A549 (cell line): ENCODE measurements around the gene COQ6. TPM values are rescaled to one million over a fixed set of nuclear protein-coding genes. Genes with fewer than 3 reads are reported as not detected.

Experiments used
- ATAC-seq, 2 experiments: fragments of 200-7000 bp in 1 of 2; fragments of >200 bp in 1 of 2; cut with Nextera tagmentation in 1 of 2; cut with Tn5 transposase in 1 of 2; 3 replicates each; pipeline versions ENCODE4 v1.8.0 to v1.9.1; 2018 to 2020; ENCODE audit warnings: mild to moderate bottlenecking in 1 of 2, moderate library complexity in 1 of 2
- CTCF ChIA-PET: fragments of 300-600 bp; sonication (Branson Sonifier 250); formaldehyde crosslinking; extraction: SDS; loops from one replicate; lab custom pipeline; 2021; ENCODE audit warnings: antibody characterized with exemption, inconsistent platforms; lab: Yijun Ruan, JAX
- POLR2A ChIA-PET: fragments of 350-600 bp; formaldehyde crosslinking; extraction: SDS; loops from one replicate; lab custom pipeline; 2021; ENCODE audit warnings: antibody characterized with exemption, inconsistent platforms; lab: Yijun Ruan, JAX
- DNase-seq, 2 experiments: peaks; one replicate each; pipeline versions ENCODE4 v3.0.0 to v3.0.0-alpha.2; 2011 to 2016; ENCODE audit warnings: low read depth in 1 of 2, low spot score in 1 of 2
- FAIRE-seq: peaks from 2 replicates; lab custom pipeline; 2011; peaks lifted over from hg19 to GRCh38; lab: Jason Lieb, UNC
- H3K27ac ChIP-seq, 2 experiments: fragments of >200 bp; sonication (Bioruptor Twin); formaldehyde crosslinking; 3 replicates each; pipeline ENCODE4 v1.5.1; 2016 to 2017
- H3K4me1 ChIP-seq: fragments of >200 bp; sonication (Bioruptor Twin); formaldehyde crosslinking; 3 replicates; pipeline ENCODE4 v1.6.1; 2016
- H3K4me2 ChIP-seq: fragments of >200 bp; sonication (Bioruptor Twin); formaldehyde crosslinking; 3 replicates; pipeline ENCODE4 v1.6.1; 2016
- H3K4me3 ChIP-seq: fragments of >200 bp; sonication (Bioruptor Twin); formaldehyde crosslinking; 3 replicates; pipeline ENCODE4 v1.5.1; 2016
- H3K9me3 ChIP-seq: fragments of >200 bp; sonication (Bioruptor Twin); formaldehyde crosslinking; 3 replicates; pipeline ENCODE4 v1.6.1; 2016
- CHD2 ChIP-seq: fragments of 150-350 bp; IDR thresholded peaks from 2 replicates; pipeline ENCODE4 v1.6.1; 2014; ENCODE audit warnings: low read length; ENCODE audit not compliant: partially characterized antibody
- ESRRA ChIP-seq: fragments of 150-350 bp; IDR thresholded peaks from 2 replicates; pipeline ENCODE4 v1.6.1; 2014; ENCODE audit warnings: mild to moderate bottlenecking, low read length, borderline replicate concordance
- FOXS1 ChIP-seq: fragments of 250-450 bp; sonication (Bioruptor Pico); IDR thresholded peaks from 2 replicates; pipeline ENCODE4 v1.5.0; 2020; ENCODE audit warnings: mild to moderate bottlenecking, moderate library complexity
- HDAC2 ChIP-seq: fragments of 200-600 bp; sonication (generic); IDR thresholded peaks from 2 replicates; pipeline ENCODE4 v1.6.1; 2016
- HOXB5 ChIP-seq: fragments of 250-450 bp; sonication (Bioruptor Pico); IDR thresholded peaks from 2 replicates; pipeline ENCODE4 v1.5.0; 2020; ENCODE audit warnings: mild to moderate bottlenecking, moderate library complexity
- MAFK ChIP-seq: fragments of 450-650 bp; IDR thresholded peaks from 2 replicates; pipeline ENCODE4 v1.6.1; 2014; ENCODE audit not compliant: partially characterized antibody
- MAZ ChIP-seq: fragments of 150-350 bp; IDR thresholded peaks from 2 replicates; pipeline ENCODE4 v1.6.1; 2014; ENCODE audit warnings: antibody characterized with exemption, low read depth, low read length, borderline replicate concordance
- MYC ChIP-seq: IDR thresholded peaks from 2 replicates; pipeline ENCODE4 v1.6.1; 2012; ENCODE audit warnings: mild to moderate bottlenecking, inconsistent platforms, low read length, improper control_type of control experiment, borderline replicate concordance
- POLR2A ChIP-seq: IDR thresholded peaks from 2 replicates; pipeline ENCODE4 v1.6.1; 2012; ENCODE audit warnings: mild to moderate bottlenecking, low read length
- POLR2AphosphoS2 ChIP-seq: conservative IDR thresholded peaks from 2 replicates; pipeline ENCODE4 v1.6.1; 2012; ENCODE audit warnings: low read length, improper control_type of control experiment, inconsistent platforms
- RAD21 ChIP-seq, 2 experiments: fragments of >200 bp in 1 of 2; sonication (Bioruptor Twin) in 1 of 2; formaldehyde crosslinking in 1 of 2; IDR thresholded peaks in 1 of 2; conservative IDR thresholded peaks in 1 of 2; 2 replicates in 1 of 2; 3 replicates in 1 of 2; pipeline ENCODE4 v1.6.1; 2012 to 2018; ENCODE audit warnings: inconsistent platforms in 1 of 2
- SMC3 ChIP-seq: fragments of >200 bp; sonication (Bioruptor Twin); formaldehyde crosslinking; IDR thresholded peaks from 3 replicates; pipeline ENCODE4 v1.6.1; 2018; ENCODE audit warnings: inconsistent platforms
- SREBF2 ChIP-seq: fragments of 450-650 bp; IDR thresholded peaks from 2 replicates; pipeline ENCODE4 v1.6.1; 2014; ENCODE audit warnings: mild to moderate bottlenecking, moderate library complexity
- ZNF302 ChIP-seq: fragments of 250-450 bp; sonication (Bioruptor Pico); IDR thresholded peaks from 2 replicates; pipeline ENCODE4 v1.9.0; 2021; ENCODE audit warnings: inconsistent platforms, mild to moderate bottlenecking, moderate library complexity
- WGBS: methylation state at CpG from one replicate; pipeline ENCODE4 v1.1.6; 2017; ENCODE audit errors: missing lambda C conversion rate; 5-methylcytosine and 5-hydroxymethylcytosine counted together
- polyA plus RNA-seq, 4 experiments: library from polyadenylated mRNA; depleted of rRNA in 3 of 4; stranded (reverse); fragments of >200 nt; fragmentation: RNase III in 1 of 4; extraction: RNeasy Plus Mini Kit Qiagen cat#74134 plus additional on column Dnase treatment in 1 of 4; gene quantifications; 2 replicates in 3 of 4; 3 replicates in 1 of 4; pipeline ENCODE4 v1.2.3, GENCODE V29; 2011 to 2017
- TF ChIP-seq, protein P1 (sequence below): fragments of 150-350 bp; IDR thresholded peaks from 2 replicates; pipeline ENCODE4 v1.6.1; 2014; ENCODE audit warnings: low read depth, mild to moderate bottlenecking, low read length
- TF ChIP-seq, protein P2 (sequence below): fragments of 200-600 bp; sonication (generic); IDR thresholded peaks from 2 replicates; pipeline ENCODE4 v1.6.1; 2016; ENCODE audit warnings: antibody characterized with exemption, mild to moderate bottlenecking, moderate library complexity
- TF ChIP-seq, protein P3 (sequence below): fragments of 250-450 bp; sonication (Bioruptor Pico); IDR thresholded peaks from 2 replicates; pipeline ENCODE4 v1.5.0; 2021; ENCODE audit warnings: mild to moderate bottlenecking, moderate library complexity, borderline replicate concordance

The COQ6 gene
- polyA plus RNA-seq, 2 of the 4 experiments (the other 2 are of a cell fraction) = 24.8 to 41.9 TPM

DNA sequence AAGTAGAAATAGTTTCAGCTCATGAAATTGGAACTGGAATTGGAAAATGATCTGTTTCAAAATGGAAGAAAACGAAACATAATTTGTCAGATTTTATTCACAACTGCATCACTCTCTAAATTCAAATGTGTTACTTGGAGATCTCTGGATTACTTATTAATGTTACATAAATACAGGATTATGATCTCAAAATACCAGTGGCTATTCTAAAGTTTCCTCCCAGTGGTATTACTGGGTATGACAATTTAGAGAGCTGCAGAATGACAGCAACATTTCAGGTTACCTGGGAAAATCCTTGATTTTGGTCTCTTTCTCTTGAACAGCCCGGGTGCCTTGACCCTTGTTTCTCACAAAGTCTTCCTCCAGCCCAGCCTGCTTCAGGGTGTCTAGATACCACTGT lies 14.4 kb upstream of the COQ6 start:
- Histone ChIP-seq H3K4me1 (peaks cover 3% of the 10 kb centered on the region; the same call in 2 of the 3 replicates), H3K9me3 (no peaks in the 10 kb centered on the region), H3K4me2 (no peak overlapping the region), H3K27ac (no peak overlapping the region), H3K4me3 (no peak overlapping the region)
- TF ChIP-seq CHD2 = no peak
- TF ChIP-seq RAD21 (conservative IDR thresholded peaks at IDR 0.05 in 1 of 2, IDR thresholded peaks at IDR 0.05 in 1 of 2) = no peak
- TF ChIP-seq HDAC2 = no peak
- TF ChIP-seq SMC3 = no peak
- TF ChIP-seq ESRRA = no peak
- no peak for TF ChIP-seq MAFK
- TF ChIP-seq SREBF2 = no peak
- no peak for TF ChIP-seq ZNF302 (CRISPR knock-in tag)
- TF ChIP-seq POLR2A = no peak
- TF ChIP-seq POLR2AphosphoS2 = no peak
- TF ChIP-seq MYC = no peak
- no peak for TF ChIP-seq FOXS1 (CRISPR knock-in tag)
- TF ChIP-seq MAZ = no peak
- TF ChIP-seq, protein P1, sequence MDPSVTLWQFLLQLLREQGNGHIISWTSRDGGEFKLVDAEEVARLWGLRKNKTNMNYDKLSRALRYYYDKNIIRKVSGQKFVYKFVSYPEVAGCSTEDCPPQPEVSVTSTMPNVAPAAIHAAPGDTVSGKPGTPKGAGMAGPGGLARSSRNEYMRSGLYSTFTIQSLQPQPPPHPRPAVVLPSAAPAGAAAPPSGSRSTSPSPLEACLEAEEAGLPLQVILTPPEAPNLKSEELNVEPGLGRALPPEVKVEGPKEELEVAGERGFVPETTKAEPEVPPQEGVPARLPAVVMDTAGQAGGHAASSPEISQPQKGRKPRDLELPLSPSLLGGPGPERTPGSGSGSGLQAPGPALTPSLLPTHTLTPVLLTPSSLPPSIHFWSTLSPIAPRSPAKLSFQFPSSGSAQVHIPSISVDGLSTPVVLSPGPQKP = no peak
- TF ChIP-seq, protein P2, sequence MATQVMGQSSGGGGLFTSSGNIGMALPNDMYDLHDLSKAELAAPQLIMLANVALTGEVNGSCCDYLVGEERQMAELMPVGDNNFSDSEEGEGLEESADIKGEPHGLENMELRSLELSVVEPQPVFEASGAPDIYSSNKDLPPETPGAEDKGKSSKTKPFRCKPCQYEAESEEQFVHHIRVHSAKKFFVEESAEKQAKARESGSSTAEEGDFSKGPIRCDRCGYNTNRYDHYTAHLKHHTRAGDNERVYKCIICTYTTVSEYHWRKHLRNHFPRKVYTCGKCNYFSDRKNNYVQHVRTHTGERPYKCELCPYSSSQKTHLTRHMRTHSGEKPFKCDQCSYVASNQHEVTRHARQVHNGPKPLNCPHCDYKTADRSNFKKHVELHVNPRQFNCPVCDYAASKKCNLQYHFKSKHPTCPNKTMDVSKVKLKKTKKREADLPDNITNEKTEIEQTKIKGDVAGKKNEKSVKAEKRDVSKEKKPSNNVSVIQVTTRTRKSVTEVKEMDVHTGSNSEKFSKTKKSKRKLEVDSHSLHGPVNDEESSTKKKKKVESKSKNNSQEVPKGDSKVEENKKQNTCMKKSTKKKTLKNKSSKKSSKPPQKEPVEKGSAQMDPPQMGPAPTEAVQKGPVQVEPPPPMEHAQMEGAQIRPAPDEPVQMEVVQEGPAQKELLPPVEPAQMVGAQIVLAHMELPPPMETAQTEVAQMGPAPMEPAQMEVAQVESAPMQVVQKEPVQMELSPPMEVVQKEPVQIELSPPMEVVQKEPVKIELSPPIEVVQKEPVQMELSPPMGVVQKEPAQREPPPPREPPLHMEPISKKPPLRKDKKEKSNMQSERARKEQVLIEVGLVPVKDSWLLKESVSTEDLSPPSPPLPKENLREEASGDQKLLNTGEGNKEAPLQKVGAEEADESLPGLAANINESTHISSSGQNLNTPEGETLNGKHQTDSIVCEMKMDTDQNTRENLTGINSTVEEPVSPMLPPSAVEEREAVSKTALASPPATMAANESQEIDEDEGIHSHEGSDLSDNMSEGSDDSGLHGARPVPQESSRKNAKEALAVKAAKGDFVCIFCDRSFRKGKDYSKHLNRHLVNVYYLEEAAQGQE = no peak
- TF ChIP-seq, protein P3, sequence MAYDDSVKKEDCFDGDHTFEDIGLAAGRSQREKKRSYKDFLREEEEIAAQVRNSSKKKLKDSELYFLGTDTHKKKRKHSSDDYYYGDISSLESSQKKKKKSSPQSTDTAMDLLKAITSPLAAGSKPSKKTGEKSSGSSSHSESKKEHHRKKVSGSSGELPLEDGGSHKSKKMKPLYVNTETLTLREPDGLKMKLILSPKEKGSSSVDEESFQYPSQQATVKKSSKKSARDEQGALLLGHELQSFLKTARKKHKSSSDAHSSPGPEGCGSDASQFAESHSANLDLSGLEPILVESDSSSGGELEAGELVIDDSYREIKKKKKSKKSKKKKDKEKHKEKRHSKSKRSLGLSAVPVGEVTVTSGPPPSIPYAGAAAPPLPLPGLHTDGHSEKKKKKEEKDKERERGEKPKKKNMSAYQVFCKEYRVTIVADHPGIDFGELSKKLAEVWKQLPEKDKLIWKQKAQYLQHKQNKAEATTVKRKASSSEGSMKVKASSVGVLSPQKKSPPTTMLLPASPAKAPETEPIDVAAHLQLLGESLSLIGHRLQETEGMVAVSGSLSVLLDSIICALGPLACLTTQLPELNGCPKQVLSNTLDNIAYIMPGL (CRISPR knock-in tag) = no peak
- ChIA-PET CTCF (interaction anchor here (0.7 to 1.9 kb wide), 14 partner anchors 8 to 257 kb away, joined by 3 to 10 read pairs (median 3); partner anchors contain the start of genes COQ6, FAM161B and PTGR2), POLR2A (interaction anchor here (1.2 kb wide), 1 partner anchor 14 kb away, joined by 5 read pairs; the partner anchor contains the start of genes COQ6 and FAM161B)
- peak; percentile 33 to 75 for DNase-seq
- no peak for FAIRE-seq
- peak; percentile 69 to 80; a peak in 4 of 6 replicates for ATAC-seq
- WGBS = 22% methylated on average over 2 of the region's 2 CpGs

DNA sequence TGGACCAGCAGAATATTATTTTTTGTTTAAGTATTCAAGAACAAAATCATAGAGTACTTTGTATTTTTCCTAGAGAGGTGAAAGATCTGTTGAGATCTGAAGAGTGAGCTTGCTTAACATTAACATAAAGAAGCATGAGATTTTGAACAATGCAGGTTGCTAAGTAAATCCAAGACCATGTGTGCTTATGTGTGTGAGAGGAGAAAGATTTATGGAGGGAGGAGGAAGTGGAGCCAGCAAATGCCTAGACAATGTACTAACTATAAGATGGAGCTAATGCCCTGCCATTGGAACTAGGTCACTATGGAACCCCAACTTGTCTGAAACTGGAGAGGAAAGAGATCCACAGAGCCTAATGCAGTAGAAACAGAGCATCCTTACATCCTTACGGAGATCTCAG lies 13.6 kb upstream of the COQ6 start:
- POLR2A ChIA-PET = interaction anchor here (0.8 kb wide), 1 partner anchor 13 kb away, joined by 3 read pairs; the partner anchor contains the start of genes COQ6 and FAM161B
- 84% methylated on average over 1 of the region's 1 CpG for WGBS
- DNase-seq = no peak
- no peak for FAIRE-seq
- Histone ChIP-seq H3K4me2 (no peak overlapping the region), H3K9me3 (no peaks in the 10 kb centered on the region), H3K27ac (no peak overlapping the region), H3K4me3 (no peak overlapping the region), H3K4me1 (peaks cover 3% of the 10 kb centered on the region; the same call in 2 of the 3 replicates)
- TF ChIP-seq HOXB5 (CRISPR knock-in tag) = no peak
- ATAC-seq = no peak
- CTCF ChIA-PET = interaction anchor here (0.6 to 1.9 kb wide), 9 partner anchors 9 to 780 kb away, joined by 3 to 10 read pairs (median 3); partner anchors contain the start of genes COQ6 and FAM161B
